Common myeloid progenitor, CD34-positive (primary cell): ENCODE data around the gene YPEL4.
"Not testable (repeated sequence)": the region's sequence is repeated elsewhere in the genome, so short reads cannot be mapped to it uniquely, and the experiment has no call there.

Experiments
- CTCF ChIA-PET: fragments of 350-600 bp; sonication (Branson Sonifier 250); formaldehyde crosslinking; loops from one replicate; lab custom pipeline; 2021; ENCODE audit warnings: antibody characterized with exemption; lab: Charles Lee
- POLR2A ChIA-PET: fragments of 350-600 bp; sonication (Branson Sonifier 250); formaldehyde crosslinking; loops from one replicate; lab custom pipeline; 2021; ENCODE audit warnings: antibody characterized with exemption; lab: Charles Lee
- DNase-seq, 3 donors: peaks; one replicate each; pipeline versions ENCODE4 v3.0.0 to v3.0.0-alpha.2; 2013
- H3K27ac ChIP-seq, 2 experiments: 1 replicate in 1 of 2; 2 replicates in 1 of 2; pipeline ENCODE4 v1.7.0; 2013; ENCODE audit warnings: inconsistent platforms in 2 of 2, low read length in 2 of 2, mild to moderate bottlenecking in 2 of 2, low read depth in 1 of 2, moderate library complexity in 1 of 2; ENCODE audit not compliant: severe bottlenecking in 2 of 2, insufficient read depth in 1 of 2, poor library complexity in 1 of 2
- H3K27me3 ChIP-seq, 5 experiments: replicated peaks in 2 of 5; 1 replicate in 3 of 5; 2 replicates in 2 of 5; pipeline versions ENCODE4 v1.6.1 to v1.7.0; 2013; ENCODE audit warnings: low read length in 4 of 5, mild to moderate bottlenecking in 2 of 5, moderate library complexity in 2 of 5, inconsistent platforms in 1 of 5; ENCODE audit not compliant: insufficient read depth in 5 of 5, control insufficient read depth in 4 of 5
- H3K36me3 ChIP-seq, 4 experiments: 1 replicate in 2 of 4; 2 replicates in 2 of 4; pipeline versions ENCODE4 v1.6.1 to v1.7.0; 2013; ENCODE audit warnings: low read length in 3 of 4, control low read depth in 1 of 4, mild to moderate bottlenecking in 1 of 4; ENCODE audit not compliant: control insufficient read depth in 4 of 4, insufficient read depth in 4 of 4
- H3K4me1 ChIP-seq, 4 experiments: 1 replicate in 3 of 4; 2 replicates in 1 of 4; pipeline versions ENCODE4 v1.6.1 to v1.7.1; 2013; ENCODE audit warnings: low read length in 3 of 4, mild to moderate bottlenecking in 3 of 4, control low read depth in 1 of 4, inconsistent platforms in 1 of 4, moderate library complexity in 1 of 4; ENCODE audit not compliant: control insufficient read depth in 4 of 4, insufficient read depth in 4 of 4; ENCODE audit errors: control extremely low read depth in 1 of 4
- H3K4me3 ChIP-seq, 7 experiments: 1 replicate in 4 of 7; 2 replicates in 3 of 7; pipeline versions ENCODE4 v1.5.1 to v1.7.0; 2013; ENCODE audit warnings: mild to moderate bottlenecking in 7 of 7, low read length in 6 of 7, moderate library complexity in 6 of 7, inconsistent platforms in 2 of 7, low read depth in 2 of 7, control low read depth in 1 of 7; ENCODE audit not compliant: insufficient read depth in 4 of 7, control insufficient read depth in 1 of 7; ENCODE audit errors: extremely low read depth in 1 of 7
- H3K9me3 ChIP-seq, 5 experiments: 1 replicate in 4 of 5; 2 replicates in 1 of 5; pipeline versions ENCODE4 v1.6.1 to v1.7.1; 2013; ENCODE audit warnings: low read length in 4 of 5, mild to moderate bottlenecking in 2 of 5, inconsistent platforms in 1 of 5, low read depth in 1 of 5, moderate library complexity in 1 of 5; ENCODE audit not compliant: control insufficient read depth in 4 of 5, insufficient read depth in 2 of 5; ENCODE audit errors: control extremely low read depth in 1 of 5
- WGBS: methylation state at CpG from one replicate; pipeline ENCODE4 v1.1.5; 2013; ENCODE audit not compliant: insufficient coverage; 5-methylcytosine and 5-hydroxymethylcytosine counted together

YPEL4 gene

DNA sequence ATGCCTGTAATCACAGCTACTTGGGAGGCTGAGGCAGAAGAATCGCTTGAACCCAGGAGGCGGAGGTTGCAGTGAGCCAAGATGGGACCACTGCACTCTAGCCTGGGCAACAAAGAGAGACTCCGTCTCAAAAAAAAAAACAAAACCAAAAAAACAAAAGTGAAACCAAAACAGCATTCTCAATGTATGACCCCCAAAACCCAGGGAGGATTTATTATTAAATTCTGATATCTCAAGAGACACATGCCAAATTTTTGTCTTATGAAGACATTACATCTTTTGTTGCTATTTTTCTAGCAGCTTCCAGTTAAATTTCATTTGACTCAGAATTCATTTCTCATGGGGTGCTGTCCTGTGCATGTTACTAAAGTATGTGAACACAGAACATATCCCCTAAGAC, 3.0 kb upstream of the YPEL4 start:
- POLR2A ChIA-PET: no interaction called here

DNA sequence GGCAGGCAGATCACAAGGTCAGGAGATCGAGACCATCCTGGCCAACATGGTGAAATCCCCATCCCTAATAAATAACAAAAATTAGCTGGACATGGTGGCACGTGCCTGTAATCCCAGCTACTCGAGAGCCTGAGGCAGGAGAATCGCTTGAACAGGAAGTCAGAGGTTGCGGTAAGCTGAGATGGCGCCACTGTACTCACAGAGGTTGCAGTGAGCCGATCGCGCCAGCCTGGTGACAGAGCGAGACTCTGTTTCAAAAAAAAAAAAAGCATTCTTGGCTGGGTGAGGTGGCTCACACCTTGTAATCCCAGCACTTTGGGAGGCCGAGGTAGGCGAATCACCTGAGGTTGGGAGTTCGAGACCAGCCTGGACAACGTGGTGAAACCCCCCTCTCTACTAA, 2.5 kb upstream of the YPEL4 start:
- Histone ChIP-seq H3K4me1 (peaks cover 25 to 58% (median 48%) of the 10 kb centered on the region in 4 experiments), H3K4me3 (peak overlapping the region in 3 of 7 experiments; percentile 33 to 59 (median 34)), H3K27me3 (peaks cover 0 to 28% (median 10%) of the 10 kb centered on the region in 5 experiments)
- H3K27ac ChIP-seq, H3K36me3 ChIP-seq, POLR2A ChIA-PET, H3K9me3 ChIP-seq: not testable (repeated sequence)
- CTCF ChIA-PET: interaction anchor here (1.0 to 1.9 kb wide), 3 partner anchors 10 to 12 kb away, joined by 3 to 11 read pairs (median 3); no protein-coding TSS in a partner anchor
- 60% methylated on average over 14 of the region's 14 CpGs for WGBS
- DNase-seq: peak in 2 of 3 donors; percentile 58 to 84

More for the DNA sequence above, 3.0 kb upstream of the YPEL4 start:
- peaks cover 0 to 23% (median 10%) of the 10 kb centered on the region in 5 experiments for H3K27me3 ChIP-seq
- peak in 2 of 3 donors; percentile 51 to 57 for DNase-seq
- 88% methylated on average over 1 of the region's 3 CpGs for WGBS
- peaks cover 25 to 53% (median 44%) of the 10 kb centered on the region in 4 experiments for H3K4me1 ChIP-seq
- H3K27ac ChIP-seq: no peak overlapping the region
- CTCF ChIA-PET: interaction anchor here (1.9 kb wide), 1 partner anchor 12 kb away, joined by 11 read pairs; no protein-coding TSS in a partner anchor
- peak overlapping the region in 6 of 7 experiments; percentile 2 to 59 (median 34) for H3K4me3 ChIP-seq
- H3K36me3 ChIP-seq: no peaks in the 10 kb centered on the region
- H3K9me3 ChIP-seq: no peaks in the 10 kb centered on the region

GRCh38 chr11:57651408-57651807, 1.7 kb upstream of the YPEL4 start:
- H3K27me3 ChIP-seq: peaks cover 0 to 36% (median 16%) of the 10 kb centered on the region in 5 experiments
- H3K4me1 ChIP-seq: peaks cover 25 to 58% (median 49%) of the 10 kb centered on the region in 4 experiments
- H3K27ac ChIP-seq: no peak overlapping the region
- WGBS: over 99% methylated on average over 7 of the region's 7 CpGs
- no peaks in the 10 kb centered on the region for H3K9me3 ChIP-seq
- ChIA-PET CTCF (interaction anchor here (1.0 to 1.9 kb wide), 3 partner anchors 11 to 13 kb away, joined by 3 to 11 read pairs (median 3); no protein-coding TSS in a partner anchor), POLR2A (no interaction called here)
- DNase-seq: no peak
- H3K36me3 ChIP-seq: no peaks in the 10 kb centered on the region
- H3K4me3 ChIP-seq: no peak overlapping the region

DNA sequence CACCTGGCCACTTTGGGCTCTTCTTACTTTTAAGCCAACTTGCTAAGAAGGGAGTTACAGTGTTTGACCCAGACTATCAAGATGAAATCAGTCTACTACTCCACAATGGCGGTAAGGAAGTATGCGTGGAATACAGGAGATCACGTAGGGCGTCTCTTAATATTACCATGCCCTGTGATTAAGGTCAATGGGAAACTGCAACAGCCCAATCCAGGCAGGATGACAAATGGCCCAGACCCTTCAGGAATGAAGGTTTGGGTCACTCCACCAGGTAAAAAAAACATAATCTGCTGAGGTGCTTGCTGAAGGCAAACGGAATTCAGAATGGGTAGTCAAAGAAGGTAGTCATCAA, 1.0 kb upstream of the YPEL4 start:
- CTCF ChIA-PET: interaction anchor here (2.8 kb wide), 1 partner anchor 11 kb away, joined by 17 read pairs; no protein-coding TSS in a partner anchor
- POLR2A ChIA-PET: interaction anchor here (1.3 kb wide), 1 partner anchor 11 kb away, joined by 3 read pairs; no protein-coding TSS in a partner anchor
- no peak overlapping the region for H3K27ac ChIP-seq

DNA sequence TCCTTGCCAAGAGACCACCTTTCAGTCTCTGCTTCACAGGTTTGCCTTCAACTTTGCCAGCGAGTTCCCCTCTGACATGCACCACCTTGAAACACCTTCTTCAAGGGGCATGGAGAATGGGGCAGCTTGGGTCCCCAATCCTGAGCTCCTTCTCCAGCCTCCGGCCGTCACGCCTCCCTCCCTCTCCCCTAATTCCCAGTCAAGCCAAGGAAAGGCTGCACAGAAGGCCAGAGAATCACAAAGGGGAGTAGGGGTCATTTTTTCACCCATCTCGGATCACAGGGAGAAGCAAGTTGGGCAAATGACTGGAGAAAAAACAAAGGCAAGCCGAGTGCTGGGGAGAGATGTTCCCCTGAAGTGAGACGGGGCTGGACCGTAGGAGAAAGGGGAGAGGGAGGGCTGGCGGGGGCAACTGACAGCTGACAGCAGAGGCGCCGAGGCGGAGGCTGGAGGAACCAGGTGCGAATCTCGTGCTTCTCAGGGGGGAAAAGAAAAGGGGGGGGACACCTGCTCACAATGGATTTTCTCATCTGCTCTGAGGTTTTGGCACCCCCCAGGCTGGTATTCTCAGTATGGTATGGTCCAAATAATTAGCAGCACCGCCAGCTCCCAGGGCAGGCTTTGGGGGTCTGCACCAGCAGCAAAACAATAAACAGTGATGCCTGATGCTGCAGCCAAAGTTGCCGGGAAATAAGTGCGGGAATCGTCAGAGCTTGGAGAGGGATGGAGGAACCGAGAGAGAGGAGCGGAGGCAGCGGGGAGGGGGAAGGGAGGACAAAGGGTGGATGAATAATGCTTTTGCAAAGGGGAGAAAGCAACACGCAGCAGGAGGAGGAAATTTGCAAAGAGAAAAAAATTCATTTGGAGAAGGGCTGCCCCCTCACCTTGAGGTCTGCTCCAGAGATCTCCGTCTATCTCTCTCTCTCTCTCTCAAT, 644 bp downstream of the YPEL4 start:
- peaks cover 31 to 77% (median 66%) of the 10 kb centered on the region in 4 experiments for H3K4me1 ChIP-seq
- 4% methylated on average over 14 of the region's 23 CpGs for WGBS
- H3K36me3 ChIP-seq: no peaks in the 10 kb centered on the region
- no peak overlapping the region for H3K27ac ChIP-seq
- peaks cover 0 to 44% (median 19%) of the 10 kb centered on the region in 5 experiments for H3K27me3 ChIP-seq
- peak overlapping the region; percentile 34 to 77 (median 57) for H3K4me3 ChIP-seq
- CTCF ChIA-PET: interaction anchor here (0.6 to 14.0 kb wide), 10 partner anchors 9 to 296 kb away, joined by 3 to 401 read pairs (median 3); partner anchors contain the start of gene UBE2L6
- POLR2A ChIA-PET: interaction anchor here (0.6 to 1.3 kb wide), 4 partner anchors 10 to 27 kb away, joined by 3 to 6 read pairs (median 4); partner anchors contain the start of gene ZDHHC5
- no peaks in the 10 kb centered on the region for H3K9me3 ChIP-seq
- DNase-seq: peak in 2 of 3 donors; percentile 24 to 39

More for the DNA sequence above, 1.0 kb upstream of the YPEL4 start:
- Histone ChIP-seq H3K36me3 (no peaks in the 10 kb centered on the region), H3K4me1 (peaks cover 29 to 65% (median 56%) of the 10 kb centered on the region in 4 experiments), H3K27me3 (peaks cover 0 to 42% (median 19%) of the 10 kb centered on the region in 5 experiments), H3K4me3 (no peak overlapping the region), H3K9me3 (no peaks in the 10 kb centered on the region)
- no peak for DNase-seq
- WGBS: 94% methylated on average over 5 of the region's 5 CpGs

- WGBS: 7% methylated on average over 11 of the region's 13 CpGs
Measured at GRCh38 chr11:57647960-57648800, 1.5 kb downstream of the YPEL4 start.

More at GRCh38 chr11:57647960-57648800, 1.5 kb downstream of the YPEL4 start:
- POLR2A ChIA-PET: interaction anchor here (0.6 to 1.5 kb wide), 3 partner anchors 9 to 26 kb away, joined by 4 to 6 read pairs (median 5); no protein-coding TSS in a partner anchor
- peak overlapping the region in 6 of 7 experiments; percentile 1 to 77 (median 60) for H3K4me3 ChIP-seq
- peaks cover 0 to 5% (median 1%) of the 10 kb centered on the region in 4 experiments for H3K36me3 ChIP-seq
- peaks cover 26 to 77% (median 65%) of the 10 kb centered on the region in 4 experiments for H3K4me1 ChIP-seq
- DNase-seq: peak; percentile 83 to 95 (median 90)
- H3K9me3 ChIP-seq: no peaks in the 10 kb centered on the region
- peaks cover 0 to 44% (median 19%) of the 10 kb centered on the region in 5 experiments for H3K27me3 ChIP-seq
- CTCF ChIA-PET: interaction anchor here (0.7 to 14.0 kb wide), 10 partner anchors 8 to 295 kb away, joined by 3 to 401 read pairs (median 5); partner anchors contain the start of gene UBE2L6
- H3K27ac ChIP-seq: no peak overlapping the region
